Lung (tissue), 12 donors: ENCODE results near the gene OR52I1. TPM values are rescaled to one million over a fixed set of nuclear protein-coding genes. Genes with fewer than 3 reads are reported as not detected.

Source experiments
- ATAC-seq: fragments of 200-7000 bp; cut with Tn5 transposase; one replicate; pipeline ENCODE4 v1.9.1; 2020; ENCODE audit warnings: moderate number of reproducible peaks; ENCODE audit not compliant: insufficient read depth, low FRiP score
- DNase-seq, 3 donors: peaks; one replicate each; pipeline ENCODE4 v3.0.0-alpha.2; 2013 to 2017
- H3K27ac ChIP-seq, 2 donors: one replicate each; pipeline ENCODE4 v1.5.1; 2013; ENCODE audit warnings: mild to moderate bottlenecking in 2 of 2, moderate library complexity in 2 of 2, control low read depth in 1 of 2, inconsistent platforms in 1 of 2, low read depth in 1 of 2, low read length in 1 of 2
- H3K27me3 ChIP-seq, 3 donors: one replicate each; pipeline ENCODE4 v1.5.1; 2013; ENCODE audit warnings: low read length in 2 of 3; ENCODE audit not compliant: control insufficient read depth in 3 of 3, insufficient read depth in 3 of 3
- H3K36me3 ChIP-seq, 4 donors: one replicate each; pipeline ENCODE4 v1.5.1; 2013; ENCODE audit warnings: low read length in 4 of 4, mild to moderate bottlenecking in 1 of 4, moderate library complexity in 1 of 4; ENCODE audit not compliant: control insufficient read depth in 4 of 4, insufficient read depth in 4 of 4
- H3K4me1 ChIP-seq, 5 donors: one replicate each; pipeline ENCODE4 v1.5.1; 2013; ENCODE audit warnings: low read length in 5 of 5, mild to moderate bottlenecking in 2 of 5, moderate library complexity in 1 of 5; ENCODE audit not compliant: control insufficient read depth in 5 of 5, insufficient read depth in 5 of 5
- H3K4me3 ChIP-seq: one replicate; pipeline ENCODE4 v1.5.1; 2013; ENCODE audit warnings: mild to moderate bottlenecking, control low read depth, moderate library complexity
- H3K9ac ChIP-seq, 2 donors: one replicate each; pipeline ENCODE4 v1.5.1; 2013; ENCODE audit warnings: low read length in 2 of 2, control low read depth in 1 of 2; ENCODE audit not compliant: insufficient read depth in 1 of 2
- H3K9me3 ChIP-seq, 4 donors: one replicate each; pipeline ENCODE4 v1.5.1; 2013; ENCODE audit warnings: low read length in 3 of 4, mild to moderate bottlenecking in 1 of 4, moderate library complexity in 1 of 4; ENCODE audit not compliant: control insufficient read depth in 4 of 4, insufficient read depth in 3 of 4
- CTCF ChIP-seq: IDR thresholded peaks from 2 replicates; pipeline ENCODE4 v1.5.1; 2012; ENCODE audit warnings: mild to moderate bottlenecking; ENCODE audit errors: control extremely low read depth, extremely low read depth
- WGBS, 2 donors: extraction: QIAGEN DNeasy Blood & Tissue Kit; methylation state at CpG; one replicate each; pipeline ENCODE4 v1.1.7; 2013; 5-methylcytosine and 5-hydroxymethylcytosine counted together
- polyA plus RNA-seq, 2 donors: library from polyadenylated mRNA; stranded (reverse); fragments of 200-250 nt; gene quantifications; one replicate each; pipeline ENCODE4 v1.2.1, GENCODE V29; 2013
- total RNA-seq, 2 donors: library from RNA; depleted of rRNA in 1 of 2; stranded (reverse); fragments of >200 nt in 1 of 2; gene quantifications; one replicate each; pipeline ENCODE4 v1.2.1, GENCODE V29; 2014 to 2021
- donor health status: control.
- donor health status: control.
- donor health status: Bipolar disorder and iron deficiency.
- donor health status: healthy.
- donor health status: DM: yes; HTN: yes; CAD: no.

The OR52I1 gene
- total and polyA plus RNA-seq, 4 donors, result not detected

- TF ChIP-seq CTCF, result no peak
- H3K9ac ChIP-seq, result no peak overlapping the region
- ATAC-seq, result no peak
- H3K27me3 ChIP-seq, result no peaks in the 10 kb centered on the region
- no peak overlapping the region for H3K4me3 ChIP-seq
- no peaks in the 10 kb centered on the region for H3K36me3 ChIP-seq
- WGBS, 2 donors, result 88 to 100% methylated on average over 2 of the region's 2 CpGs
- no peak for DNase-seq
- no peak overlapping the region for H3K27ac ChIP-seq
- H3K9me3 ChIP-seq, result no peaks in the 10 kb centered on the region
- H3K4me1 ChIP-seq, result peaks cover under 1 to 6% (median 1%) of the 10 kb centered on the region in 5 donors
Observed at GRCh38 chr11:4611986-4612385, 18.1 kb downstream of the OR52I1 start.

GRCh38 chr11:4615856-4616444 is 22.1 kb downstream of the OR52I1 start:
- DNase-seq, result no peak
- Histone ChIP-seq H3K27ac (no peak overlapping the region), H3K4me3 (no peak overlapping the region), H3K27me3 (no peaks in the 10 kb centered on the region), H3K9ac (no peak overlapping the region), H3K36me3 (no peaks in the 10 kb centered on the region), H3K4me1 (no peaks in the 10 kb centered on the region), H3K9me3 (no peaks in the 10 kb centered on the region)
- no peak for TF ChIP-seq CTCF
- ATAC-seq, result no peak

GRCh38 chr11:4619514-4619913 is 25.7 kb downstream of the OR52I1 start:
- H3K27ac ChIP-seq, result no peak overlapping the region
- no peak overlapping the region for H3K4me3 ChIP-seq
- 77 to 82% methylated on average over 9 of the region's 9 CpGs for WGBS, 2 donors
- H3K9ac ChIP-seq, result no peak overlapping the region
- H3K36me3 ChIP-seq, result no peaks in the 10 kb centered on the region
- no peaks in the 10 kb centered on the region for H3K9me3 ChIP-seq
- DNase-seq, result no peak
- no peaks in the 10 kb centered on the region for H3K4me1 ChIP-seq
- no peak for ATAC-seq
- H3K27me3 ChIP-seq, result no peaks in the 10 kb centered on the region
- no peak for TF ChIP-seq CTCF
